Amygdala (tissue), 56 donors: ENCODE data around the gene CHN1.

Source experiments
- DNase-seq, 56 donors: peaks; one replicate each; lab custom pipeline; 2025; lab: John Stamatoyannopoulos, UW

The CHN1 gene

DNA sequence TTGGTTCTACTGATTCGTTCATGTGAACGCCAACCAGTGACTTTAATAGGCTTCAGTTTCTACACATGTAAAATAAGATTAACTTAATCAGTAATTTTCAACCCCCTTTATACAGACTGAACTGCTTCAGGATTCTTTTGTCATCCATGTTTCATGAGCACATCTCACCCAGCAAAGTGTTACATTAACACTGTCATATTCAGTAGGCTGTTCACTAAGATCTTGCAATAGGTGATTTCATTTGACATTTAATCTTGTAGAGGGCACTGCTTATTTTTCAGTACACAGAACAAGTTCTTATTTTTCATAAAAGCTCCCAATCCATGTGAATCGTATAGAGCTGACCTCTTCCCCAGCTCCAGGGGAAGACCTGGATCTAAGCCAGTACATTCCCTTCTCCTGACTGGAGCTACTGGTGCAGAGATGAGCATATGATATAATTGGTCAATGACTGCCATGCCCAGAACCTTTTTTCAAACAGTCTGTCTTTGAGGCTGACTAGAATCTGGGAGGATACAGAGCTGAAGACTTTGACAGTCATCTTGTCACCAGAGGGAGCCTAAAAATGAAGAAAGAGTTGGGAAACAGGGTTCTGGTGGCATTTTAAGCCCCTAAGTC is 168.7 kb downstream of the CHN1 start:
- no peak for DNase-seq

DNA sequence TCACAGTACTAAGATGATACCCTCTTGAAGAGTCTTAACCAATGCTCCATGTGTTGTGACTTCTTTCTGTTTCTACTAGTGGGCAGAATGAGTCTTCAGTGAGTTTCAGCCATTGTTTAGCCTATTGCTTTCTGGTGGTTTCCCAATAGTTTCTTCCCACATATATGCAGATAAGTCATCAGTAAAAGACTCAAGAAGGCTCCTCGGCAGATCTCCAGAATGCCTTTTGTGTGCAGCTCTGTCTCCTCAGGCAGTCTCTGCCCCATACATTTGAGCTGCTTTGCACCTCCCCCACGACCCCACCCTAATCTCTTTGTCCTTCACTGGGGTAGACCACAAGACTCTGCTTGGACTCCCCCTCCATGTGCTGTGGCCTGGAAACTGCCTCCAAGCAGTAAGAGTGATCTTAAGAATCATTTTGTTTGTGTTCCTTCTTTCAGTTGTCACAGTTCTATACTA is 169.4 kb downstream of the CHN1 start:
- DNase-seq = no peak

GRCh38 chr2:174833737-174834136 is 171.4 kb downstream of the CHN1 start:
- no peak for DNase-seq

- no peak for DNase-seq
Observed at GRCh38 chr2:174830561-174830960, 174.6 kb downstream of the CHN1 start.

- DNase-seq = no peak
Observed at GRCh38 chr2:174829550-174829949, 175.6 kb downstream of the CHN1 start.

DNA sequence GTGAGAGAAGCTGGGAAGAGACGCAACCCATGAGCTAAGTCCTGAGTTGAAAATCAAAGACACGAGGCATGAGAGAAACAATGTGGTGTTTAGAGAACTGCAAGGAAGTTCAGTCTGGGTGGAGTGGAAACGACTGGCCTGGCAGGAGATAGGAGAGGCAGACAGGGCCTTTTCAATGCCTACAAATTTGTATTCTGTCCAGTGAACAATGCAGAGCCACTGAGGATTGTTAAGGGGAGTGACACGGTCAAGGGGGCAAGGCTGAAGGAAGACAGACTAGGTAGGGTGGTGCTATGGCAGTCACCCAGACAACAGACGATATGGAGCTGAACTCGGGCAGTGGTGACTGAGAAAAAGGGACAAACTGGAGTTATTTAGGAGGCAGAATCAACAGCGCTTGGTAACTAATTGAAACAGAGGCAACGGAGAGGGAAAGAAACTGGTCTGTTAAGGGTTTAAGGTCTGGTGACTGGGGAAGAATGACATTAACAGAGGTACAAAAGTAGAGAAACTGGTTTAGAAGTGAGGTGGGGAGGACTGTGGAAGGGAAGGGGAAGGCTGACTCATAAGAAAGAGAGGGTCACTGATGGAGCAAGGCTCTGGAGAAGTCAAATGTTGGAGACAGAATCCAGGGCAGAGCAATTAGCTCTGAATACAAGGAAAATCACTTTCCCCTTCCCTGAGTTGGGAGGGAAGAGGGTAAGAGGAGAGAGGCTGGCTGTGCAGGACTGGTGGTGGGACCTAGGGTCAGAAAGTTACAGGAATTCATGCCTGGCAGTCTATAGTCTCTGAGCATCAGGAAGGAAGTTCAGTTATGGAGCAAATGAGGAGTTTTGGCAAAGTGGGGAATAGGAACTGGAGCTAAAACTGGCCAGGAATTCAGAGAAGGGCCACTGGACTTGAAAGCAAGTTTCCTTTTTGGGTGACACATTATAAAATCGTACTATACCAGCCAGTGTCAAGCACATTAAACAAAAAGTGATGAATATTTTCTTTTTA is 177.5 kb downstream of the CHN1 start:
- DNase-seq = no peak

GRCh38 chr2:174826051-174826450 is 179.1 kb downstream of the CHN1 start:
- DNase-seq = no peak

DNA sequence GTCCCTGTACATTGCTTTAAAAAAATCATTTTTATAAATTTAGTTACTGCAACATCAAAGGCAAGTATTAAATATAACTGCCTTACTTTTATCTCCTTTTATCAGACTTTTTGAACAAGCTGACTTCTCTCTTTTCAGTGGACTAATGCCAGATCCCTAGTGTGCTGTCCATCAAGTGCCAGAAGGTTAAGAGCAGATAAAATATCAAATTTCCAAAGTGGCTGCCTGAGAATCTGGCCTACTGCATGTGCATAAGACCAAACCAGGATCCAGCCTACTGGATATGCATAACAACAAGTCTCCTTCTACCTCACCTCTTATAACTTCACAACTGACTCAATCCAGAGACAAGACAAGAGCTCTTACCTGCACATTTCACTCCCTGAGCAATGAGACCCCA is 181.1 kb downstream of the CHN1 start:
- DNase-seq = no peak

DNA sequence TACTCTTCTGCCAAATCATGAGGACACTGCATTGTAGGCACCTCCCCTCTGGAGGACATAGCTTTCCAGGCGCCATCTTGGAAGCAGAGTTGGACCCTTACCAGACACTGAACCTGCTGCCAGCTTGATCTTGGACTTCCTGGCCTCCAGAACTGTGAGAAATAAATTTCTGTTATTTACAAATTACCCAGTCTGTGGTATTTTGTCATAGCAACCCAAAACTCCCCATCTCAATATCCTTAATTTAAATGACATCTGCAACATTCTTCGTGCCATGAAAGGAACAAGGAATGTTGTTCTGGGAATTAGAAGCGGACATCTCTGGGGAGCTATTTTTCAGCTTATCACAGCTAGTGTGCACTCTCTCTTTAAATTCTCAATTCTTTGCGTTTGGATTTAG is 183.6 kb downstream of the CHN1 start:
- no peak for DNase-seq

GRCh38 chr2:174820361-174820760 is 184.8 kb downstream of the CHN1 start:
- peak in 1 of 56 donors; percentile 11 for DNase-seq

- DNase-seq = no peak
Observed at GRCh38 chr2:174815526-174815925, 189.7 kb downstream of the CHN1 start.

DNA sequence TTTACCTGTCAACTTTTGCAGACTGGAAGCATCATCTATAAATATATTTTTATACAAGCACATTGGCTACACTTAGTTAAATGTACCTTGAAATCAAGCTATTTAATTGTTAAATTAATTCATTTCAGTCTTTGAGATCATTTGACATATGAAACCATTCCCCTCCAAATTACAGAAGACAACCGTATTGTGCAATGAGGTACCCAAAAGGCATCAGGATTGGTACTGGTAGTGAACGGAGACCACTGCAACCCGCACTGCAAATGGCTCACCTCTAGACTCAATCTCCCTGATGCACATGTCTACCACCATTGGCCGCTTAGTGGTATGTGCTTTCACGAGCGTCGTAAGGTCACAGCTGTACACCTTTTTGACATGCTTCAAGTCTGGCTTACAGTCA is 193.1 kb downstream of the CHN1 start:
- DNase-seq = no peak

DNA sequence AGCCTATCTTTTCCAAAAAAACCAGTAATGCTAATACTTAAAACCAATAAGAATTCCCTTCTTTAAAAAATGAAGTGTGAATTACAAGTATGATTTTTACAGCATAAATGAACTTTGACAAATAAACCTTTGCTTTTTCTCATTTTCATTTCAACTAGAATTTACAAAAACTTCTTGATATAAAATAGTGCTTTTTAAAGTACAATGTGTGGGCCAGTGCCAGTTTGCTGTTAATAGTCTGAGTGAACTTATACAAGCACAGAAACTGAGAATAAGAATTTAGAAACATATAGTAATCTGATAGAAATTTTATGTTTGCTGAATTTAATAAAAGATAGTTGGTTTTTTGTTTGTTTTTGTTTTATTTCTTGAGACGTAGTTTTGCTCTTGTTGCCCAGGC is 197.2 kb downstream of the CHN1 start:
- no peak for DNase-seq

DNA sequence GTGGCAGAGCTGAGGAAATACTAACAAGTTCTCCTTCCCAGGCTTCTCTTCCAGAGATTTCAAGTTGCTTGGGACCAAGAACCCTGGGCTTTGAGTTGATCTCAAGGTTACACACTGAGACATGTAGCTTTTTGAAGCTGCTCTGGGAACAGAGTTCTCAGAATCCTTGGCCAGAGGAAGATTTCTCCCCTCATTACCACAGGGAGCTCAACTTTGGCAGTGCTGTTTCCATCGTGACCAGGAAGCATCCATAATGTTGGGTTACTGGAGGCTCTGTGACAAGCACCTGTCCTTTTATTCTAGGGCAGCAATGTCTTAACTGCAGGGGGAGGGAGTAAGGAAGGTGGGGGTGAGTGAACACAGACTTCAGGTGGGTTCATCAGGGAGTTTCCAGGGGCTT is 199.4 kb downstream of the CHN1 start:
- no peak for DNase-seq

GRCh38 chr2:174802459-174802858 is 202.7 kb downstream of the CHN1 start:
- DNase-seq = no peak

DNA sequence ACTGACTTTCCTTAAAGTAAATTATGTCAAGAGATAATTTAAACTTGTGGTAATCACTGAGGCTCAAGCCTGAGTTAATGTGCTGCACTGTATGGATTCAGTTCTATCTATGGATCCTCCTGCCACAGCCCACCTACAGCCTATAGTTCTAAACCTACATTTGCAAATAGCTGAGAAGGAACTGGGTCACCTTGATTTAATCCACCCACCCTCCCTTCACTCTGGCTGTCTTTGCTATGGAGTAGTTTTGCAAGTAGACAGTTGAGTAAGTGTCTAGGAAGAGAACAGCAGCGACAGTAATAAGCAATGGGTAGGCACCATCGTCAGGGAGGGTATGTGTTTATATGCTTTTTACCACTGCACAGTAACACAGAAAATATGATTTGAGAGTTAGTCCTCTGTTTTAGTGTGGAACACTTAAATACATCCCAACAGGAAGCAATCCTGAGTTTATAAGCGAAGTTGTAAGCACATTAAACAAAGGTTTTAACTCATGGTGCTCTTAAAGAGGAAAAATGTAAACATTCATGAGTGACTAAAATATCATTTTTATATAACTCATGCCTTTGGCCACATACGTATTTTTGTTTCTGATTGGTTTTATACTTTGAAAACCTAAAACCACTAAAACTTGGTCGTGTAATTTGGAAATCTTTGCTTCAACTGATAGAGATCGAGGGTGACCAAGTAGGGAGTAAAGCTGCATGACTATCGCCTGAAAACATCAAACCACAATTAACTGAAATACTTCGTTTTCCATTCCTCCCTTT is 204.6 kb downstream of the CHN1 start:
- no peak for DNase-seq

- no peak for DNase-seq
Observed at GRCh38 chr2:174798801-174799200, 206.4 kb downstream of the CHN1 start.

GRCh38 chr2:174797781-174798276 is 207.4 kb downstream of the CHN1 start:
- no peak for DNase-seq

GRCh38 chr2:174796319-174796771 is 208.8 kb downstream of the CHN1 start:
- DNase-seq = no peak

DNA sequence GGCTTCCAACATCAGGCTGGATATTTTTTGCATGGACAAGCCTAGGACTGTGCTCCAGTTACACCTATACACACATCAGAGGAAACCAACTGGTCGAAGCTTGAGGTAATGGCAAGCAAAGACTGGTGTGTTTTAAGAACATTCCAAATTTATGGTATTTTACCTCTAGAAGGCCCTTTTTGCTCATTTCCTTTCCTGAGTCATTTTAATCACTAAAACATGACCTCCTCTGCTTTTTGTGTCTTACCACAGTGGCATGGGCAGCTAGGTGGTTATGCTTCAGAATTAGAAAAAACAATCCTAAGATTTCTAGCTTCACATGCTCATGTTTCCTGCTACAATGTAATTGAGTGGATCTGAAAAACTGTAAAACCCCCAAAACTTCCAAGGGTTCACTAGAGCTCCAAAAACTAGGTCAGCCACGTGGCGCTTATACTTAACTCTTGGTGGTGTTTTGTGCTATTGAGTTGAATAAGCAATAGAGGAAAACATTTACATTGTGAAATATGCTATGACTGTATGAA is 210.3 kb downstream of the CHN1 start:
- DNase-seq = no peak
